Measurements from ENCODE around the gene GDPD4.

GDPD4 gene

DNA sequence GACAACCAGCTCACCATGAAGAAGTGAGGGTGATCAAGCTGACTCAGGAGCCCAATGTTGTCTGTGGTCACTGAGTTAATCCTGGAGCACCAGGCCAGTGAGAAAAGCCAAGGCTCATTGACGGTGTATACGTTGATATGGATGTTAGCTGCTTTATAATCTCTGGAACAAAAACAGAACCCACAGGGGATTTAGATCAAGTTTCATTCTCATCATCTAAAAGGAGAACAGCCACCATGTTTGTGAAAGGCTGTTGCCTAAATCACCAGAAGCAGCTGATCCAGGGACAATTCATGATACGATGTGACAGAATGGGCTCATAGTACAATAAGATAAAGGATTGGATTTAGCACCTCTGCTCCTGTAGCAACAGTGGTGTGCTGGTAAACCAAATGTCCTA is 68.5 kb downstream of the GDPD4 start:
- DNase-seq: no peak

DNA sequence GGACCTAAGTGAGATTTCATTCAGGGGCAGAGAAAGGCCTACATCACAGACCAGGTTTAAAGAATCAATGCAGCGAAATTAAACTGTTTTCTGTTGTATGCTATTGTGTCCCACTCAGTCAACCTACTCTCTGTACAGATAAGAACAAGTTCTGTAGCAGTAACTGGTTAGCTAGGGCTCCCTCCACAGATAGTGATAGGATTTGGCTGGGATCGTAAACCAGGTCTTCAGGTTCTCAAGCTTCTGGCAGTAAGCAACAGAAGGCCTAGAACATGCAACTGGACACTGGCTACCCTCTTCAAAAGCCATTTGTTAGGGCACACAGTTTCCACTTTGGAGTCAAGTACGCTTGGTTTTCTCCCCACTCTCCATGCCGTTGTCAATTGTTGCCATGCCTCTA is 69.2 kb downstream of the GDPD4 start:
- no peak for DNase-seq

DNA sequence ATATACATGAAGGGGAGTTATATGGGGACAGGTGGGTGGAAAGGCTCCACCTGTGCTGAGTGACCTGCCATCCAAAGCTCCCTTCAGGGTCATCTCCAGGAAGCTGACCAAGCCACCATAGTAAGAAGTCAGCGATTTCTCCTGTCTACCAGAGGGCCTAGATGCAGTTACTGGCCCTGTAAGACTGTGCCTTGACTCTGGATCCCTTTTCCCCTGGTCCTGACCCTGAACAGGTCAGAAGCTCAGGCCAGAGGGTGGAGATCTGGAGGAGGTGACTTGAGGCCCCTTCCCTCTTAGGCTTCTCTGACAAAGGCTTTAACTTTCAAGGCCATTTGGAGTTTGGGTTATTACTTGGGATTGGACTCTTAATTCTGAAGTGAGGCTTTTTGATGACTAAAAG is 69.7 kb downstream of the GDPD4 start:
- DNase-seq: no peak

DNA sequence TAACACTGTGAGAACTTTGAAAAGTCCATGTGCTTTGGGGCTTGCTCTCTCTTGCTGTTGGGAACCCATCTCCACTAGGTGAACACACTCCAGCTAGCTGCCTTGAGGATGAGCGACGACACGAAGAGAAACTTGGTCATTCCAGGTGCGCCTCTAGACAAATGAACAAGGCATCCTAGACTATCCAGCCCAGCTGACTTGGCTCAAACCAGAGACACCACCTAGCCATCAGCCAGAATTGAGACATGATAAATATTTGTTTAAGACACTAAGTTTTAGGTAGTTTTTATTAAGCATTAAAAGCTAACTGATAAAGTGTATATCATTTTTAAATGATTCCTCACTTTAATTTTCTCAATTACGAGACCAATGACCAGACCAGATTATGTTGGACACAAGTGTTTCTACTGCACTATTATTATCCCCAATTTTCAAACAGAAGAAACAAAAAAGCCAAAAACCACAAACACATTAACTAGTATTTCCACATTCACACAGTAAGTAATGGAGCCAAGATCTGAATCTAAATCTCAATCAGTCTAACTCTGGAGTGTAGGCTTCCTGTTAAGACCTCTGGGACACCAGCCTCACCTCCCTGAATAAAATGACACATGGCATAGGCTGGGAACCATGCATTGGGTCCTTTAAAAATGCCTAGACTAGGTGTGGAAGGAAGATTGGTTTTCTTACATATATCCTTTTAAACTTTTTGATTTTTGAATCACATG is 70.4 kb downstream of the GDPD4 start:
- no peak for DNase-seq

DNA sequence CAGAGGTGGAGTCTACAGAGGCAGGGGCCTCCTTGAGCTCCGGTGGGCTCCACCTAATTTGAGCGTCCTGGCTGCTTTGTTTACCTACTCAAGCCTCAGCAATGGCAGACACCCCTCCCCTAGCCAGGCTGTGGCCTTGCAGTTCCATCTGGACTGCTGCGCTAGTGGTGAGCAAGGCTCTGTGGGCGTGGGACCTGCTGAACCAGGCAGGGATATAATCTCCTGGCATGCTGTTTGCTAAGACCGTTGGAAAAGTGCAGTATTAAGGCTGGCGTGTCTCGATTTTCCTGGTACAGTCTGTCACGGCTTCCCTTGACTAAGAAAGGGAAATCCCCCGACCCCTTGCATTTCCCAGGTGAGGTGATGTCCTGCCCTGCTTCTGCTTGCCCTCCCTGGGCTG is 77.7 kb downstream of the GDPD4 start:
- DNase-seq: no peak

DNA sequence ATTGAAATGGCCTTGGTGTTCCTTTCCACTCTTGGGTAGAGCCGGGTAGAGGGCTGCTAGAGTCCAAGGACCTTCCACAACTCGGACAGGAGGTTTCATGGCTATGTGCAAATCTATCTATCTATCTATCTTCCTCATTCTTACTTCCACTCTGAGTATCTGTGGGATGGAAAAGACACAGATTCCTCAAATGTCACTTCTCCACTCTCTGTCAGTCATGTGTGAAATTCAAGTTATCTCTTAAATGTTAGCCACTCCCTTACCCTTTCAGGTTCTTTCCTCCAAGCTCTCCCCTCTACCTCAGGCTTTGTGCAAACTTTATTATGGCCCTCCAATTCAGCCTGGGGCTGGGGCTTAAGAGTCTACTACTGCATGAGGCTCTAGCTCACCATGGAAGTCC is 84.3 kb downstream of the GDPD4 start:
- no peak for DNase-seq

DNA sequence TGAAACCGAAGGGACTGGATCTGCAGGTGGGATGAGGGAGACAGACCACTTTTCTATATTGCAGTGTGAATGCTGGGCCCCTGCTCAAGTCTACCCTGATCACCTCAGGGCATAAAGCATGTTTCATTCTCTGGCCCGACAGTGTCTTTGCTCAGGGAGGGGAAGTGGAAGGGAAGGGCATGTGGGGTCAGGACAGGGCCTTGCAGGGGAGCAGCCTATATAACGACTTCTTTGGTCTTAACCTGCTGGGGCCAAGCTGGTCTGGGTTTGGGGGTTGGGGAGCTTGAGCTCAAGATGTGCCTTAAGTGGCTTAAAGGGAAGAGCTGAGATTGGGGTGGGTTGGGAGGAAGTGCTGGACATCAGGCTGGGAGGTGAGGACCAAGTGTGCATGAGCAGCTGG is 86.4 kb downstream of the GDPD4 start:
- no peak for DNase-seq

DNA sequence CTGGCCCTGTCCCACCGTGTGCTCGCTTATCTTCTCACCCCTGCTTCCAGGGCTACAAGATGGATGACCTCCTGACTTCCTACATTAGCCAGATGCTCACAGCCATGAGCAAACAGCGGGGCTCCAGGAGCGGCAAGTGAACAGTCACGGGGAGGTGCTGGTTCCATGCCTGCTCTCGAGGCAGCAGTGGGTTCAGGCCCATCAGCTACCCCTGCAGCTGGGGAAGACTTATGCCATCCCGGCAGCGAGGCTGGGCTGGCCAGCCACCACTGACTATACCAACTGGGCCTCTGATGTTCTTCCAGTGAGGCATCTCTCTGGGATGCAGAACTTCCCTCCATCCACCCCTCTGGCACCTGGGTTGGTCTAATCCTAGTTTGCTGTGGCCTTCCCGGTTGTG is 86.9 kb downstream of the GDPD4 start:
- DNase-seq: no peak

DNA sequence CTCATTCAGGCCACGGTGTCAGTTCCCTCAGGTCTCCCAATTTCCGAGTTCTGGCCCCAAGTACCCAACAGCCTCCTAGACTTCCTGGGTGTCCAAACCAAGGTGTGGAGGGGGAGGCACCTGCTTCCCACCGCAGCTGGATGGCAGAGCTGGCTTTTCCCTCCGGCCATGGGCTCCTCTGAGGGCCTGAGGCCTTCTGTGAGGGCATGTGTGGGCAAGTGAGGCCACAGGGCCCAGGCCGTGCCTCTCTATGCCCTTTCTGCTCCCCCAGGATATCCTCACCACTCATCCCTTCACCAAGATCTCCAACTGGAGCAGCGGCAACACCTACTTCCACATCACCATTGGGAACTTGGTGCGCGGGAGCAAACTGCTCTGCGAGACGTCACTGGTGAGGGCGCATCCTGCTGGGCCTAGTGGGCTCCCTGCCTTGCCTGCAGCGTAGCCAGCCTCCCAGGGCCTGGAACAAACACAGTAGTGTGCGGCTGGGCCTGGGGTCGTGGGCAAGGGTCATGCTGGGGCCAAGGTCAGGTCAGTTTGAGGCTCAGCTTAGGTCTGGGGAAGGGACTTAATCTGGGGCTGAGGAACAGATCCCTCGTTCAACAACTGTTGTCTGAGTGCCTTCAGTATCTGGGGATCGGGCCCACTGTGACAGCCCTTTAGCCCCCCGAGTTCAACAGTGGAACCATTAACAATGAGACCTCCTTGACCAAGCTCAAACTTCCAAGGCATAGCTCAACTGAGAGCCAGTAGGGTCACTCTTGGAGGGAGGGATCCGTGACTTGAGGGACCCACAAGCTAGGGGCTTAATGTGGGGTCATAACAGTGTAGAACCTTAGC is 87.7 kb downstream of the GDPD4 start:
- no peak for DNase-seq

DNA sequence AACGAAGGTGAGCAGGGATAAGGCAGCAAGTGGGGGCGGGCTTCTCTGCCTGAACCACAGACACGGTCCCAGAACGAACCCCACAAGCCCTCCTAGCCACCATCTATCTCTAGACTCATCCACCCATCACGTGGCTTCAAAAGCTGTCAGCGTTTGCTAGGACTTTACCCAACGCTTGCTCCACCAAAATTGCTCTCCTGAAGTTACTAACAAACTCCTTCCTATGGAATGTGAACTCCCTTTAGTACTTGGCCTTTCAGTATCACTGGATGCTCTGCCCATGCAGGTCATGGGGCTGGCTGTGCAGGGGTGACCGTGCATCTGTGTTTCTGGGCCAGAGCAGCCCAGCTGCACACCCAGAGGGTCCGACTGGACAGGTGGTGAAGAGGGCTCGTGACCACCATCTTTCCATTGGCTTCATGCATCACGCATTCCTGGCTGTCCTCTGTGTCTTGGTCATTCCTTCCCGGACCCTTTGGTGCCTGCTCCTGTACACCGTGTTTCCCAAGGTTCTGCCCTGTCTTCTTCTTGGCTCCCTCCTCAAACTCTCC is 88.4 kb downstream of the GDPD4 start:
- DNase-seq: no peak

DNA sequence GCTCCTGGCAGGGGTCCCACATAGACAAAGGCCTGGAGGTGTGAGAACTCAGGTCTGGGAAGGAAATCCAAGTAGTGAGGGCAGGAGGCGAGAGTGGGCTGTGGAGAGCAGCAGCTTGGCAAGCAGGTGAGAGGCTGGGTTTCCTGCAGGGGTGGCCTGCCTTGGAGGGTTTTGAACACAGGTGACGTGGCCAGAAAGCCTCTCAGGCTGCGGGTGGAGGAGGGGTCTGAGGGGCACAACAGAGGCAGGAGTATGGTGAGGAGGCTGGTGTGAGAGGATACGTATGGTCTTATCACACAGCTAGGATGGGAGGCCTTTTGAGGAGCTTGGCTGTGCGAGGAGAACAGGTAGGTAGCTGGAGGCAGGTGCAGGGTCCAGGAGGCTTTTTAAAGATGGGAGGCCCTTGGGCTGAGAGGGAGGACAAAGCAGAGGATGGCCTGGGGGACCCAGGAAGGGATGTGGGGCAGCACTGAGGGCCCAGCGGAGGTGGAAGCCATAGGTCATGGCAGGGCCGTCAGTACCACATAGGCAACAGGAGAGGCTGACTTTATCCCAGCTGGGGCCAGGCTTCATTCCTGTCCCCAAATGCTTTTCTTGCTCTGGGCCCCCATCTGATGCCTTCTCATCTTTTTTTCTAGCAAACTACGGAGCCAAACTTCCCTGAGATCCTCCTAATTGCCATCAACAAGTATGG is 89.0 kb downstream of the GDPD4 start:
- no peak for DNase-seq

DNA sequence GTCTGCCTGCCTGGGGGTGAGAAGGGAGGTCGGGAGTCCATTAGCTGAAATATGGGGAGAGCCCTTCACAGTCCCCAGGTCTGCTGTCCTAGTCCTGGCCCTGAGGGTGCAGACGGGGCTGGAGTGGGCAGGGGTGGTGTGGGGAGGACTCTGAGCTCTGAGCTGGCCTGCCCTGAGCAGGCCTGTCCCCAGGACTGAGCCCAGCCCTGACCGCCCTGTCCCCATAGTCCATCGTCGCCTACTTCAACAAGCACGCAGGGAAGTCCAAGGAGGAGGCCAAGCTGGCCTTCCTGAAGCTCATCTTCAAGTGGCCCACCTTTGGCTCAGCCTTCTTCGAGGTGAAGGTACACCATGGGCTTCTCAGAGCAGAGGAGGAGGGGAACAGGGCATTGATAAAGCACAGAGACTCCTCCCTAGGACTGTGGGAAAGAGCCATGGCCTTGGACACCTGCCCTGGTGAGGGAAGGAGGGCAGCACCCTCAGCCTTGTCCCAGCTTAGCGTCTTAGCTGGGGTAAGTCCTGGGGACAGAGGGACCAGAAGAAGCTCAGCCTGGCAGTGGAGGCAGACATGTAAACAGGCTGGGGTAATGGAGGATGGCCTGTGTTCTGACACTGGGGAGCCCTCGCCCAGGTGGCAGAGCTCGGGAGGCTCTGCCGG is 89.8 kb downstream of the GDPD4 start:
- no peak for DNase-seq

DNA sequence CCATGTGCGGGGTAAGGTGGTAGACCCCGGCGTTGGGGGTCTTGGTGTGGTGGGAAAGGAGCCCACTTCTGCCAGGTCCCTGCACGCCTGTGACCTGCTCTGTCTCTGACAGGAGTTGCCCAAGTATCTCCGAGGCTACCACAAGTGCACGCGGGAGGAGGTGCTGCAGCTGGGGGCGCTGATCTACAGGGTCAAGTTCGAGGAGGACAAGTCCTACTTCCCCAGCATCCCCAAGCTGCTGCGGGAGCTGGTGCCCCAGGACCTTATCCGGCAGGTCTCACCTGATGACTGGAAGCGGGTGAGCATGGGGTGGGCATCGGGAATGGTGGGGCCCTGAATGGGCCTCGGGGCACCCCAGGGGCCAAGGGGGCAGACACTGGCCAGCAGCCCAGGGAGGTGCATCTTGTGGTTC is 90.4 kb downstream of the GDPD4 start:
- no peak for DNase-seq

DNA sequence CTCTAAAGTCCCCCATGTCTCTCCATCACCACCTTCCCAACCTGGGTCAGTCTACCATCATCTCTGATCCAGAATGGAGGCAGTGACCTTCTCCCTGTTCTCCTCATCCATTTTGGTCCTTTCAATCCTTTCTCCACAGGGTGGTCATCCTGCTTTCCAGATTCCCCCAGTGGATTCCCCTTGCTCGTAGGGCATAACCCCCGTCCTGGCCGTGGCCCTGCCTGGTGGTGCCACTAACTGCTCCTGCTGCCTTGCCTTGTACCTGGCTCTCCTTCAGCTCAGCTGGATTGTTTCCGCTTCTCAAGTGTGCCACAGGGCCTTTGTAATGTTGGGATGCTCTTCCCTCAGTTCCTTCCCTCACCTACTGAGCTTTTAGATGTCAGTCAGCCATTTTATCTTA is 91.8 kb downstream of the GDPD4 start:
- no peak for DNase-seq

DNA sequence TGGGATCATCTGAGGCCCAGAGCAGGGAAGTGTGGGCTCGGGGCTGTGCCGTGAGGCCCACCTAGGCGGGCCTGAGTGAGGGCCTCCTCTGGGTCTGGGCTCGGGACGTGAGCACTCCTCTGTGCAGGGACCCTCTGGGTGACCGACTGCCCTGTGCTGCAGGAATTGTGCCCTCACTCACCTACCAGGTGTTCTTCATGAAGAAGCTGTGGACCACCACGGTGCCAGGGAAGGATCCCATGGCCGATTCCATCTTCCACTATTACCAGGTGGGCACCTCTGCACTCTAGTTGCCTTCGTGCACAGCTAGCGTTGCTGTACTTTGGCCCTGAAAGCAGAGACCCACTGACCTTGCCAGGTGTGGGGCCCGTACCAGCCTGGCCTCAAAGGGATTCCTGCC is 93.0 kb downstream of the GDPD4 start:
- DNase-seq: no peak

DNA sequence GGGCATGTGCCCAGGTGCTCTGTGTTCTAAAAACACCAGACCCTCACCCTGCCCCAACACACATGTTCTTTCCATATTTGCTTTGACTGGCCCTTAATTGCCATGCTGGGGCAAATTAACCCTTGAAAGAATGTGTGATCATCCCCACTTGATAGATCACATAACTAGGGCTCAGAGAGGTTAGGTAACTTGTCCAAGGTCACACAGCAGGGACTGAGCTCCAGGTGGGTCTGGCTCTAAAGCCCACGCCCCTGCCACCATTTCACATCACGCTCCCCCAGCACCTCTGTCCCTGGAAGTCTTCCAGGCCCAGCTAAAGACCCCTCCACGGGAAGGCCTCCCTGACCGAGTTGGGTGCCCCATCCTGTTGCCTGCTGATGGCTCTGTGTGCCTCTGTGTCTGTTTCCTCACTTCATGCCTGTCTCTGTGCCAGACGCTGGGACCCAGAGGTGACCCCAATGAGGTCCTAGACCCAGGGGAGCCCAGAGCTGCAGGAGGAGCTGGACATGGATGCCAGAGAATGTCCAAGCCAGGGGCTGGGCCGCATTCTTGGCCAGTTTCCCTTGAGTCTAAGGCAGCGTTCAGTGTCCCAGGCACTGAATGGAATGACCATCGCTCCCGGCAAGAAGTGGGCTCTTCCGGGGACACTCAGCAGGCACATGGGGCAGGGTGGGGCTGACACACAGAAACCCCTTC is 93.7 kb downstream of the GDPD4 start:
- DNase-seq: no peak

DNA sequence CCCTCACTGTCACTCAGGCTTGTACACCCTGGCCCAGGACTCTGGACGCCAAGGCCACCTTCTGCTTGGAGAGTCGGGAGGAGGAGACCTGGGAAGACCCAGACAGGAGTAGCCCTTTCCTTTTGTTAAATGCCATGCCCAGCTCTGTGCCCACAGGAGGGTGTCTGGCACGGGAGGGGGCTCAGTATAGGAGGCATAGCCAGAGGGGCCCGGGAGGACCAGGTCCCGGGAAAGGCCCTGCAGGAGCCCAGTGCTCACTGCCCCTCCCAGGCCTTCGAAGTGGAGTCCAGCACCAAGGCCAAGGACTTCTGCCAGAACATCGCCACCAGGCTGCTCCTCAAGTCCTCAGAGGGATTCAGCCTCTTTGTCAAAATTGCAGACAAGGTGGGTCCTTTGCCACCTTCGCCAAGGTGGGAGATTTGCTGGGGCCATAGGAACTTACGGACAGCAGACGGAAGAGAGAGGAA is 94.4 kb downstream of the GDPD4 start:
- no peak for DNase-seq

DNA sequence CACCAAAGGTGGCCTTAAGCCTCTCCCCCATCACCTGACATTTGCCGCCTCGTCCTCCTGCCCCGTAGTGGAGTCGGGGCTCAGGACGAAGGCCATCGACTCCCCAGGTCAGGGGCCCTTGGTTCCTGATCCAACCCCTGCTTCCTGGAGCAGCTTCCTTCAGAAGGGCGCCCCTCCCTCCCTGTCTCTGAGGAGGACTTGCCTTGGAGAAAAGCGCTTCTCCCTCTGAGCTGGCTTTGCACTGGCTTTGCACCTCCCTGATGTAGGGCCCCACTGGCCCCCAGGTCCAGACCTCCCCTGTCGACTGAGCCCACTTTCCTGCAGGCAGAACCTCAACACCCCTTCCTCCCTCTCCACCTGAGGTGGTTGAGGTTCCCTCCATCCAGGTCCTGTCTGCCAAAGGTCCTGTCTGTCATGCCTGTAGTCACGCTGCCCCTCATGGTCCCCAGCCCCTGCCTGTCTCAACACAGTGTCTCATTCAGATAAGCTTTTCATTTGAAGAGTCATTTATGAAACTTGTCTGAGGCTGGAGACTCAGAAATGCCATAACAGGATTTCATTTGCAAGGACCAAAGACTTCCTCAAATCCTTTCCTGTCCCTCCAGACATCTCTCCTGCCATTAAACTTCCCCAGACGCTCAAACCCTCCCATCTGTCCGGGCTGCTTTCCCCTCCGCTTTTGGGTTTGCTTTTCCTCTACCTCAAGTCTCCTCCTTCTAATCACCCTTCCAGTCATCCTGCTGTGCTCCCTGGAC is 95.0 kb downstream of the GDPD4 start:
- no peak for DNase-seq

DNA sequence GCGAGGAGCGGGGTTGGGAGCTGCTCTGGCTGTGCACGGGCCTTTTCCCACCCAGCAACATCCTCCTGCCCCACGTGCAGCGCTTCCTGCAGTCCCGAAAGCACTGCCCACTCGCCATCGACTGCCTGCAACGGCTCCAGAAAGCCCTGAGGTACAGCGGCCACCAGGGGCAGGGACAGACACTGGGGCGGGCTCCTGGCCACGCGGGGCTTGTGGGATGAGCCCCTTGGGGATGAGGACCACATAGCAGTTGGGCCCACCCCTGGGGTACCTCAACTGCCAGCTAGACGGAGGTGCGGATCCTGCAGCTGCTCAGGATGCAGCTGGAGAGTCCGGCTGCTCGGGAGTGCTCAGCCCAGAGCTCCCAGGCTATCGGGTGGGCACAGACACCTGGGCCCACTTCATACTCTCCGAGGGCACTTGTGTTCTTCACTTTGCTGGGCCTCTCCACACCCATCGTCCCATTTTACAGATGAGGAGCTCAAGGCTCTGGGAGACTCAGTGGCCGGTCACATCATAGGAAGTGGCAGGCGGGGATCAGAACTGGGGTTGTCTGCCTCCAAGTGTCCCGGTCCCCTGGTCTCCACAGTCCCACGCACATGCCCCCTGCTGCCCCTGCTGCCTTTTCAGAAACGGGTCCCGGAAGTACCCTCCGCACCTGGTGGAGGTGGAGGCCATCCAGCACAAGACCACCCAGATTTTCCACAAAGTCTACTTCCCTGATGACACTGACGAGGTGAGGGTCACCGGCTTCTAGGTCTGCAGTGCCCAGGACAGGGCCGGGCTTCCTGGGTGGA is 95.8 kb downstream of the GDPD4 start:
- DNase-seq: no peak

DNA sequence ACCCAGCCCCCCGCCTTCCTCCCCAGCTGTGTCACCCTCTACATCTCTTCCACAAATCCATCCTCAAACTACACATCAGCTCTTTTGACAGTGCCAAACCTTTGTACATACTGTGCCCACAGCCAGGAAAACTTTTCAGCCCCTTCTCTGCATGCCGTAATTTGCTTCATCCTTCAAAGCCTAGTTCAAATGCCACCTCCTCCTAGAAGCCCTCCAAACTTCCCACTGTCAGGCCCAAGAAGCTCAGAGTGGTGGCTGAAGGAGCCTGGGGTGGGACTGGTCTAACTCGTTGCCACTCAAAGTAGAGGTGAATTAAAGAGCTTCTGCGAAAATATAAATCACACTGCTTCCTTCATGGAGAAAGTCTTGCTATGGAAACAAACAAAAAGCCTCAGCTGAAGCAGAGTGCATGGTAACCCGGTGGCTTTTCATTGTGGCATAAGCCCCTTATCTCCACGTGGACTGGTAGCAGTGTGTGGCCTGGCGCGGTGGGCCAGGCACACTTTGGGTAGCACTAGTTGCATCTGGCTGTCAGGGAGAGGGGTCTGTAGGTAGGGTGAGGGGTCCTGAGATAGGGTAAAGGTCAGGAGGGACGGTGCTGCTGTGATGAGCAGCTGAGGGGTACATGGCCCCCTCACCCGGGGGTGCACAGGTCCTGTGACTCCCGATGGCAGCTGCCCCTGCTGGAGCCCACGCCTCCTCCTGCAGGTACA is 96.6 kb downstream of the GDPD4 start:
- no peak for DNase-seq

Data from T-helper 2 cell (primary cell).